GM19467 (cell line): ENCODE data around the gene PLAGL1.
"Not testable (repeated sequence)": the region's sequence is repeated elsewhere in the genome, so short reads cannot be mapped to it uniquely, and the experiment has no call there.

ENCODE experiments used
- ATAC-seq: cut with Tn5 transposase; IDR thresholded peaks from one replicate; pipeline ENCODE4 v1.9.1; 2021; ENCODE audit warnings: mild to moderate bottlenecking, moderate library complexity; ENCODE audit not compliant: unreplicated experiment

The PLAGL1 gene

DNA sequence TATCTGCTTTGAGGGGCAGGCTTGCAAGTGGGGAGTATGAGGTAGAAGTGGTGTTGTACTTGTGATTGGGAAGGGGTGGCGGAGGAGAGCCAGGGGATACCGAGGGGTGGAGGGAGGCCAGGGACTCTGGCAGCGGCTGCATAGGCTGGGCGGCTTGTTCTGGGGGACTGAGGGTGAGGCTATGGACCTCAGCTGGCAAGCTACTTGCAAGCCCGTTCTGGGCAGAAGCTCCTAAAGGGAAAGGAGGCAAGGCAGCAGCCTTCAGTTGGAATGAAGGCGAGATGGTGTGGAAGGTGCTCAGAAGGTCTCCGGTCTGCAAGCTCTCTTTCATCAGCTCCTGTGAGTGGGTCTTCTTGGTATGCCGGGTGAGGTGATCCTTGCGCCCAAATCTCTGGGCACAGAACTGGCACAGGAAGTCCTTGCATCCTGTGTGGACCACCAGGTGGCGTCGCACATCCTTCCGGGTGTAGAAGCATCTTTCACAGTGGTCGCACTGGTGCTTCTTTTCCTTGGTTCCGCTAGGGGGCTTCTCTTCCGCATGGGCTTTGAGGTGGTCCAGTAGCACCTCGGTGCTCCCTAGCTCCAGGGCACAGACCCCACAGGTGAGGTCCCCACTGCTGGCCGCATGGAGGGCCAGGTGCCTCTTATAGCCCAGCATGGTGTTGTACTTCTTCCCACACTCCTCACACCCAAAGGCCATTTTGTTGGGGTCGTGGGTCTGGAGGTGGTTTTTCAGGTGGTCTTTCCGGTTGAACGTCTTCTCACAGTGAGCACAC, 66.0 kb downstream of the PLAGL1 start:
- ATAC-seq: peak; percentile 68

- ATAC-seq: peak; percentile 96
Observed at GRCh38 chr6:143940011-143940597, 68.0 kb downstream of the PLAGL1 start.

DNA sequence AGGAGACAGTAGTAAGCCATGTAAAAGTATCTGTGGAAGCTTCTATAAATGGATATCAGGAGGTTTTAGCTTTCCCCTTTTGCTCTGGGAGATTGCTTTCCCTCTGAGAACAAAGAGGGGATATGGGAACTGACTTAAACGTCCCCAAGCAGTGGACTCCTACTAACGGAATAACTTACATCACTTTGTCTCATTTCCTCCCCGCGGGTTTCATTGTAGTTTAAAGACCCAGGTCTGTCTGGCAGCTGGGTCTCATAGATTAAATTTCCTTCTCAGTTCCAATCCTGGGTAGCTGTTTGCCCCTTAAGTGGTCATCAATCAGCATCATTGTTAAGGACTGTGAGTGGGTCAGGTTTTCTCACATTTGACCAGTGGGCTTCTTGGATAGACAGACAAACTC, 68.7 kb downstream of the PLAGL1 start:
- no peak for ATAC-seq

GRCh38 chr6:143937668-143937970, 70.4 kb downstream of the PLAGL1 start:
- ATAC-seq: no peak

GRCh38 chr6:143936778-143937667, 71.0 kb downstream of the PLAGL1 start:
- no peak for ATAC-seq

DNA sequence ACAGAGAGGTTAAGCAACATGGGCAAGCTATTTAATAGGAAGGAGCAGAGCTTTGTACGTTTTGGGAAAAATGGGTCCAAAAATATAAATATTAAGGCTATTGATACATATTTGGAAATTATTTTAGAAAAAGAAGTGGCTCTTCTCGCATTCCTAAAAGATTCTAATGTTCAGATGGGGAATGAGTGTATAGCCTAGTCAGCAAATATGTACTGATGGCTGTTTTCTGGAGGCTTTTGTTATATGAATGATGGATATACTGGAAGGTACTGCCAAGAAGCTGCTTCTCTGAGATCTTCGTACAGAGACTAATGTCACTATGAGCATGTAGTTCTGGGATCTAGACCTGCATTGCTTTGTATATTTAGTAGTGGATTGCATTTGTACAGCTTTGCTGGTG, 71.7 kb downstream of the PLAGL1 start:
- no peak for ATAC-seq

DNA sequence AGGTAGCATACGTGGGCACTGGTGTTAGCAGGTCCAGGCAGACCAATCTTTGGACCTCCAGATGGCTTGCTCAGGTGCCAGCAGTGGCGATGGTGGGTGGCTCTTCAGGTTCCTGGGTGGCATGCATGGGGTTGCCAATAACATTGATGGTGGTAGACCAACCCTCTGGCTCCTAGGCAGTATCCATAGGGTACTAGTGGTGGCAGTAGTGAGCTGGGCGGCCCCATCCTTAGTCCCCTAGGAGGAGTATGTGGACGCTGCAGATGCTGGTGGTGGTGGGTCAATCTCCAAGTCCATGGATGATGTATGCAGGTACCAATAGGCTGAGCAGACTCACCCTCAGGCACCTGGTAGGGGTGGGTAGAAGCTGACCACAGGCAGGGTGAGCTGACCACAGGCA, 73.2 kb downstream of the PLAGL1 start:
- ATAC-seq: no peak

DNA sequence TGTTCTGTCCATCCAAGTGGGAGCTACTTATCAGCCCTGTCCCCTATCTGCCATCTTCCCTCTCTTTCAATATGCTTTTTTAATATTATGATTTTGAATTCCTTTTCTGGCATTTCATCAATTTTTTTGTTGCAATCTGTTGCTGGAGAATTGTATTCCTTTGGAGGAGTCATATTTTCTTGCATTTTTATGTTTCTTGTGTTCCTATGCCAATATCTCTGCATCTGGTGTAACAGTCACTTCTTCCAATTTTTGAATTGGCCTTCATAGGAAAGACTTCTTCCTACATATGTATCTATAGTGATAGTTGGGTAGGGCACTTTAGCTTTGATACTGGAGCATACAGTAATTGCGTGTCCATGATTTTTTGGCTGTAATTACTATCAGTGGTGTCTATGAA, 73.7 kb downstream of the PLAGL1 start:
- no peak for ATAC-seq

DNA sequence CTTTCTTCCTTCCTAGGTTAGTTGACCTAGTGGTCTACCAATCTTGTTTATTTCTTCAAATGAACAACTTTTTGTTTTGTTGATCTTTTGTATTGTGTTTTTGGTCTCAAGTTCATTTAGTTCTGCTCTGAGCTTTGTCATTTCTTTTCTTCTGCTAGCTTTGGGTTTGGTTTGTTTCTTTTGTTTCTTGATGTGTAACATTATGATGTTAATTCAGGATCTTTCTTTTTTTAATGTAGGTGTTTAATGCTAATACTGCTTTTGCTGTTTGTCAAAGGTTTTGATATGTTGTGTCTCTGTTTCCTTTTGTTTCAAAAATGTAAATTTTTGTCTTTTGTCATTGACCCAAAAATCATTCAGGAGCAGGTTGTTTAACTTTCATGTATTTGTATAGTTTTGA, 78.1 kb downstream of the PLAGL1 start:
- no peak for ATAC-seq

GRCh38 chr6:143928853-143929252, 79.2 kb downstream of the PLAGL1 start:
- ATAC-seq: no peak

DNA sequence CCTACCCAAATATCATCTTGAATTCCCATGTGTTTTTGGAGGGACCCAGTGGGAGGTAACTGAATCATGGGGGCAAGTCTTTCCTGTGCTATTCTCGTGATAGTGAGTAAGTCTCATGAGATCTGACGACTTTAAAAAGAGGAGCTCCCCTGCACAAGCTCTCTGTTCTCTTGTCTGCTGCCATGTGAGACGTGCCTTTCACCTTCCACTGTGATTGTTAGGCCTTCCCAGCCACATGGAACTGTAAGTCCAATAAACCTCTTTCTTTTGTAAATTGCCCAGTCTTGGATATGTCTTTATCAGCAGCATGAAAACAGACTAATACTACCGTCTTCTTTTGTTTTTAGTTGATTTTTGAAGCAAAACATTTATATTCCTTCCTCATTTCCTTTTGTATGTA, 91.0 kb downstream of the PLAGL1 start:
- ATAC-seq: not testable (repeated sequence)

- no peak for ATAC-seq
Observed at GRCh38 chr6:143912671-143913070, 95.4 kb downstream of the PLAGL1 start.

DNA sequence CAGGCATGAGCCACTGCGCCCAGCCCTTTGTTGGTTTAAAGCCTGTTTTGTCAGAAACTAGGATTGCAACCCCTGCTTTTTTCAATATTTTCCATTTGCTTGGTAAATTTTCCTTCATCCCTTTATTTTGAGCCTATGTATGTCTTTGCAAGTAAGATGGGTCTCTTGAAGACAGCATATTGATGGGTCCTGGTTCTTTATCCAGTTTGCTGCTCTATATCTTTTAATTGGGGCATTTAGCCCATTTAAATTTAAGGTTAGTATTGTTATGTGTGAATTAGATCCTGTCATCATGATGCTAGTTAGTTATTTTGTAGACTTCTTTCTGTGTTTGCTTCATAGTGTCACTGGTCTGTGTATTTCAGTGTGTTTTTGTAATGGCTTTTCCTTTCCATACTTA, 97.0 kb downstream of the PLAGL1 start:
- ATAC-seq: no peak

DNA sequence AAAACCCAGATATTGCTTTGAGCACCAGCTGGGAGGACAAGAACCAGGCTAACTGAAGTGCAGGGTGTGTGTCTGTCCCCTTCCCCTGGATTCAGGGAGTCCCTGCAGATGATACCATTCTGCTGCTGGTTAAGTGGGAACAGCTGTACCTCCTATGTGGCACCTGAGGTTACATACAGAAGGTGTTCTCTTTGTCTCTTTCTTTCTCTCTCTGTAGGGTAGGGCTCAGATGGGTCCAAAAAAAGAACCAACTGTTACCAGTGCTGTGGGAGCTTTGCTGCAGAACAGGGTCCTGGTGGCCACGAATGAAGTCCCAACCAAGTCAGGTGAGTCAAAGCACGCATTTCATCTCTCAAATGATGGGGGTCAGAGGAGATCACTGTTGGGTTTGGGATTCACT, 105.2 kb downstream of the PLAGL1 start:
- ATAC-seq: no peak

- ATAC-seq: peak; percentile 93
Observed at GRCh38 chr6:143901885-143902750, 105.9 kb downstream of the PLAGL1 start.

DNA sequence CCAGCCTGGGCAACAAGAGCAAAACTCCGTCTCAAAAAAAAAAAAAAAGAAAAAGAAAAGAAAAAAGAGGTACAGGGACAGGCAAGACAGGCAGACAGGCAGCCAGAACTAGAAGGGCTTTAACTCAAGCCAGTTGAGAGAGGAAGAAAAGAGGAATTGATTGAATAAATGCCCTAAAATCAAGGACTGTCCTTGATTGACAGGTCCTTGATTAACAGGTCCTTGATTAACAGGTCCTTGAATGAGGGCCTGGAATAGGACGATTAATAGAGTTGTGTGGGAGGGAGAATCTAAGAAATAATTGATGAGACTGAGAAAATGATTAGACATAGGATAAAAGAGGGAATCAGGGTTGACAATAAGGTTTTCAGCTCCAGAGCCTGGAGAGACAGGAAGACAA, 107.7 kb downstream of the PLAGL1 start:
- no peak for ATAC-seq

GRCh38 chr6:143896126-143896860, 111.8 kb downstream of the PLAGL1 start:
- no peak for ATAC-seq

- ATAC-seq: no peak
Observed at GRCh38 chr6:143894655-143895054, 113.4 kb downstream of the PLAGL1 start.
